ENCODE results near the gene NLRP6.
"Not testable (repeated sequence)": the region's sequence is repeated elsewhere in the genome, so short reads cannot be mapped to it uniquely, and the experiment has no call there.

NLRP6 gene

GRCh38 chr11:326842-327580, 48.8 kb downstream of the NLRP6 start:
- DNase-seq = peak; percentile 42

GRCh38 chr11:327581-327923, 49.3 kb downstream of the NLRP6 start:
- DNase-seq = no peak

GRCh38 chr11:328012-328411, 49.8 kb downstream of the NLRP6 start:
- no peak for DNase-seq

- not testable (repeated sequence) for DNase-seq
Observed at GRCh38 chr11:328516-329100, 50.4 kb downstream of the NLRP6 start.

GRCh38 chr11:329886-330253, 51.7 kb downstream of the NLRP6 start:
- no peak for DNase-seq

GRCh38 chr11:330307-330693, 52.1 kb downstream of the NLRP6 start:
- DNase-seq = no peak

GRCh38 chr11:330694-331357, 52.6 kb downstream of the NLRP6 start:
- DNase-seq = no peak

- no peak for DNase-seq
Observed at GRCh38 chr11:331358-332060, 53.3 kb downstream of the NLRP6 start.

- no peak for DNase-seq
Observed at GRCh38 chr11:332651-333480, 54.7 kb downstream of the NLRP6 start.

- not testable (repeated sequence) for DNase-seq
Observed at GRCh38 chr11:333616-334263, 55.5 kb downstream of the NLRP6 start.

GRCh38 chr11:334264-334994, 56.2 kb downstream of the NLRP6 start:
- no peak for DNase-seq

All from effector CD4-positive, alpha-beta T cell (primary cell).